Measurements from ENCODE around the gene PRDM15. TPM values are rescaled to one million over a fixed set of nuclear protein-coding genes. Genes with fewer than 3 reads are reported as not detected.

Gene PRDM15
- total and polyA plus RNA-seq, 2 donors (not counting 3 experiments of a cell fraction or from before 2014, with no cell fraction given) = 11.8 to 12.9 TPM

GRCh38 chr21:41763398-41763931, 115.7 kb downstream of the PRDM15 start:
- DNase-seq (ENCODE audit: low read depth, low spot score) (no peak), FAIRE-seq (no peak)
- Histone ChIP-seq H3K4me1 (ENCODE audit: control insufficient read depth, extremely low read depth, insufficient read depth, low read length) (no peaks in the 10 kb centered on the region), H3K27ac (ENCODE audit: insufficient read depth, low read depth, low read length) (no peak overlapping the region), H4K20me1 (replicated peaks; ENCODE audit: control insufficient read depth, extremely low read depth, insufficient read depth, low read length) (no peaks in the 10 kb centered on the region), H3K79me2 (ENCODE audit: control insufficient read depth, insufficient read depth, low read length) (no peaks in the 10 kb centered on the region), H3K27me3 (ENCODE audit: control insufficient read depth in 2 of 2, insufficient read depth in 2 of 2, low read length in 2 of 2) (peaks cover 80 to 83% of the 10 kb centered on the region in 2 experiments), H3K9me3 (replicated peaks; ENCODE audit: control insufficient read depth, insufficient read depth, low read length) (no peaks in the 10 kb centered on the region), H3K4me3 (replicated peaks in 1 of 3; ENCODE audit: insufficient read depth in 1 of 3, low read depth in 1 of 3, low read length in 3 of 3) (no peak overlapping the region), H3K36me3 (ENCODE audit: control insufficient read depth in 2 of 2, extremely low read depth in 1 of 2, insufficient read depth in 2 of 2, low read length in 2 of 2) (no peaks in the 10 kb centered on the region), H2AFZ (ENCODE audit: low read depth, low read length) (no peak overlapping the region), H3K9me1 (replicated peaks; ENCODE audit: control insufficient read depth, extremely low read depth, insufficient read depth, low read length) (no peaks in the 10 kb centered on the region), H3K9ac (replicated peaks; ENCODE audit: extremely low read depth, insufficient read depth, low read length) (no peak overlapping the region), H3K4me2 (ENCODE audit: insufficient read depth, low read length) (no peak overlapping the region)
- TF ChIP-seq JUN (IDR thresholded peaks at IDR 0.05; ENCODE audit: borderline replicate concordance, insufficient read depth, insufficient read length, low read depth) (no peak), FOS (IDR thresholded peaks at IDR 0.05; ENCODE audit: borderline replicate concordance, insufficient read depth, low read length) (no peak), EZH2 (IDR thresholded peaks at IDR 0.05; ENCODE audit: borderline replicate concordance, low read depth, low read length, severe bottlenecking) (no peak)
- CTCF ChIA-PET = interaction anchor here (1.2 kb wide), 2 partner anchors 15 to 480 kb away, joined by 3 to 5 read pairs; no protein-coding TSS in a partner anchor
- dilution Hi-C loops (cut with MboI; ENCODE audit: extremely low pct_ligation_motif_present, low sequenced_read_pairs) (no loop called here), intact Hi-C loops (cut with micrococcal nuclease) (no loop called here)
- BruUV-seq (replicated peaks) = no TSS peak
- POLR2A ChIA-PET = no interaction called here

- FAIRE-seq = no peak
- H3K79me2 ChIP-seq (ENCODE audit: control insufficient read depth, insufficient read depth, low read length) = no peaks in the 10 kb centered on the region
Measured at GRCh38 chr21:41762753-41763152, 116.4 kb downstream of the PRDM15 start.

More at GRCh38 chr21:41762753-41763152, 116.4 kb downstream of the PRDM15 start:
- no peaks in the 10 kb centered on the region for H3K36me3 ChIP-seq (ENCODE audit: control insufficient read depth in 2 of 2, extremely low read depth in 1 of 2, insufficient read depth in 2 of 2, low read length in 2 of 2)
- intact Hi-C loops (cut with micrococcal nuclease) (no loop called here), dilution Hi-C loops (cut with MboI; ENCODE audit: extremely low pct_ligation_motif_present, low sequenced_read_pairs) (no loop called here)
- no peak overlapping the region for H3K9ac ChIP-seq (replicated peaks; ENCODE audit: extremely low read depth, insufficient read depth, low read length)
- ChIA-PET POLR2A (no interaction called here), CTCF (no interaction called here)
- H3K4me2 ChIP-seq (ENCODE audit: insufficient read depth, low read length) = no peak overlapping the region
- no peaks in the 10 kb centered on the region for H3K4me1 ChIP-seq (ENCODE audit: control insufficient read depth, extremely low read depth, insufficient read depth, low read length)
- H3K27ac ChIP-seq (ENCODE audit: insufficient read depth, low read depth, low read length) = no peak overlapping the region
- H3K4me3 ChIP-seq (replicated peaks in 1 of 3; ENCODE audit: insufficient read depth in 1 of 3, low read depth in 1 of 3, low read length in 3 of 3) = no peak overlapping the region
- no TSS peak for BruUV-seq (replicated peaks)
- H3K27me3 ChIP-seq (ENCODE audit: control insufficient read depth in 2 of 2, insufficient read depth in 2 of 2, low read length in 2 of 2) = peaks cover 73 to 76% of the 10 kb centered on the region in 2 experiments
- no peak for DNase-seq (ENCODE audit: low read depth, low spot score)
- no peak overlapping the region for H2AFZ ChIP-seq (ENCODE audit: low read depth, low read length)
- no peaks in the 10 kb centered on the region for H4K20me1 ChIP-seq (replicated peaks; ENCODE audit: control insufficient read depth, extremely low read depth, insufficient read depth, low read length)
- TF ChIP-seq POLR2AphosphoS5 (IDR thresholded peaks at IDR 0.05; ENCODE audit: insufficient read depth, low read depth, low read length) (no peak), EZH2 (IDR thresholded peaks at IDR 0.05; ENCODE audit: borderline replicate concordance, low read depth, low read length, severe bottlenecking) (peak; percentile 21)
- no peaks in the 10 kb centered on the region for H3K9me3 ChIP-seq (replicated peaks; ENCODE audit: control insufficient read depth, insufficient read depth, low read length)
- H3K9me1 ChIP-seq (replicated peaks; ENCODE audit: control insufficient read depth, extremely low read depth, insufficient read depth, low read length) = no peaks in the 10 kb centered on the region
